ENCODE measurements around the gene KIAA0319L. TPM values are rescaled to one million over a fixed set of nuclear protein-coding genes. Genes with fewer than 3 reads are reported as not detected.

The KIAA0319L gene
- total and polyA plus RNA-seq, 11 donors: 21.0 to 108 (median 76.6) TPM

DNA sequence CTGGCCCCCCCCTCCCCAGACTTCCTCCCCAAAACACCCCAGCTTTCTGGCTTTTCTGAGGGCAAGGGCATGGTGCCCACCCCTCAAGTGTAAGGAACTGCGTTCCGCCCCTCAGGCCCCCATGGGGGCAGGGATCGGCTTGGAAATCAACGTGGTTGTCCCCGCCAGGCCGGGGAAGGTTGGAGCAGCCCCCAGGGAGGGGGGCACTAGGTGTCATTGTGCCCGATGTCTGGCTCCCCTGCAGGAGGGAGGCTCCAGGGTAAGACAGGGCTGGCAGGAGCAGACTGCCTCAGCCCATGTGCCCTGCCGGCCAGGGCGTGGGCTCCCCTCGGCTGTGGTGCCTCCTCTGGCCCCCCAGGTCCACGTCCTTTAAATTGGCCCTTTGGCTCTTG, 8.5 kb upstream of the KIAA0319L start:
- Histone ChIP-seq H3K27ac (no peak overlapping the region), H3K27me3 (peaks cover 0 to 14% (median 1%) of the 10 kb centered on the region in 9 donors), H3K4me1 (peaks cover 0 to 19% (median 7%) of the 10 kb centered on the region in 12 donors), H3K36me3 (peaks cover 0 to 45% (median 33%) of the 10 kb centered on the region in 9 donors), H3K9me3 (no peaks in the 10 kb centered on the region), H3K4me3 (no peak overlapping the region)
- 87 to 93% (median 91%) methylated on average over 6 to 11 of the region's 11 CpGs for WGBS, 4 donors
- DNase-seq (no peak), ATAC-seq (no peak)
- TF ChIP-seq POLR2A (IDR thresholded peaks at IDR 0.05): no peak
- TF ChIP-seq, protein P1, sequence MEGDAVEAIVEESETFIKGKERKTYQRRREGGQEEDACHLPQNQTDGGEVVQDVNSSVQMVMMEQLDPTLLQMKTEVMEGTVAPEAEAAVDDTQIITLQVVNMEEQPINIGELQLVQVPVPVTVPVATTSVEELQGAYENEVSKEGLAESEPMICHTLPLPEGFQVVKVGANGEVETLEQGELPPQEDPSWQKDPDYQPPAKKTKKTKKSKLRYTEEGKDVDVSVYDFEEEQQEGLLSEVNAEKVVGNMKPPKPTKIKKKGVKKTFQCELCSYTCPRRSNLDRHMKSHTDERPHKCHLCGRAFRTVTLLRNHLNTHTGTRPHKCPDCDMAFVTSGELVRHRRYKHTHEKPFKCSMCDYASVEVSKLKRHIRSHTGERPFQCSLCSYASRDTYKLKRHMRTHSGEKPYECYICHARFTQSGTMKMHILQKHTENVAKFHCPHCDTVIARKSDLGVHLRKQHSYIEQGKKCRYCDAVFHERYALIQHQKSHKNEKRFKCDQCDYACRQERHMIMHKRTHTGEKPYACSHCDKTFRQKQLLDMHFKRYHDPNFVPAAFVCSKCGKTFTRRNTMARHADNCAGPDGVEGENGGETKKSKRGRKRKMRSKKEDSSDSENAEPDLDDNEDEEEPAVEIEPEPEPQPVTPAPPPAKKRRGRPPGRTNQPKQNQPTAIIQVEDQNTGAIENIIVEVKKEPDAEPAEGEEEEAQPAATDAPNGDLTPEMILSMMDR (IDR thresholded peaks at IDR 0.05): no peak
- intact Hi-C loops (cut with DNase I): loop anchor here in 8 of 10 donors (2.0 to 10.0 kb wide), 7 partner anchors 113 to 371 kb away; partner anchors contain the start of gene SFPQ (in 1 of the 8)

DNA sequence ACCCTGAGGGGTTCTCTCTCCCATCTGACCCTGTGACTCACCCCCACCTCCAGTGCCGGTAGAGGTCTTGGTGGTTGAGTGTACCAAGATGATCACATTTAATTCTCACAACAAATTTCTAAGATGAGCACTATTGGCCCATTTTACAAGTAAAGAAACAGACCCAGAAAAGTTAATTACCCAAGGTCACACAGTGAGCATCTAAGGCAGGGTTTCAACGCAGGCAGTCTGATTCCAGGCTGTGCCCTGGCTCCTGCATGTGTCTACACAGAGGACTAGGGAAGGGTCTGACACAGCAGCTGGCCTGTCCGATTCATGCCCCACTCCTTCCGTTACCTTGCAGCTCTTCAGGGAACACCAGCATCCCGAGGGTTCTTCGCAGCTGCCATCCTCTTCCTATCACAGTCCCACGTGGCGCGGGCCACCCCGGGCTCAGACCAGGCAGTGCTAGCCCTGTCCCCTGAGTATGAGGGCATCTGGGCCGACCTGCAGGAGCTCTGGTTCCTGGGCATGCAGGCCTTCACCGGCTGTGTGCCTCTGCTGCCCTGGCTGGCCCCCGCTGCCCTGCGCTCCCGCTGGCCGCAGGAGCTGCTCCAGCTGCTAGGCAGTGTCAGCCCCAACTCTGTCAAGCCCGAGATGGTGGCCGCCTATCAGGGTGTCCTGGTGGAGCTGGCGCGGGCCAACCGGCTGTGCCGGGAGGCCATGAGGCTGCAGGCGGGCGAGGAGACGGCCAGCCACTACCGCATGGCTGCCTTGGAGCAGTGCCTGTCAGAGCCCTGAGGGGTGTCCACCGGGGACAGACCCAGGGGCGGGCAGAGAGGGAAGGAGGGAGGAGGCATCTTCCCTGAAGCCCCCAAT, 7.9 kb upstream of the KIAA0319L start:
- peaks cover 0 to 8% (median 0%) of the 10 kb centered on the region in 9 donors for H3K27me3 ChIP-seq
- no peak overlapping the region for H3K4me3 ChIP-seq
- ATAC-seq: no peak
- H3K27ac ChIP-seq: no peak overlapping the region
- H3K36me3 ChIP-seq: peaks cover 0 to 45% (median 33%) of the 10 kb centered on the region in 9 donors
- H3K4me1 ChIP-seq: peaks cover 0 to 25% (median 11%) of the 10 kb centered on the region in 12 donors
- DNase-seq: no peak
- H3K9me3 ChIP-seq: no peaks in the 10 kb centered on the region
- TF ChIP-seq POLR2A (IDR thresholded peaks at IDR 0.05): no peak
- TF ChIP-seq, protein P1 (IDR thresholded peaks at IDR 0.05): peak in 2 of 12 donors; percentile 0
- intact Hi-C loops (cut with DNase I): loop anchor here in 9 of 10 donors (1.0 to 10.0 kb wide), 9 partner anchors 112 to 370 kb away; partner anchors contain the start of gene SFPQ (in 1 of the 9)
- 85 to 91% (median 88%) methylated on average over 17 to 28 of the region's 28 CpGs for WGBS, 4 donors

DNA sequence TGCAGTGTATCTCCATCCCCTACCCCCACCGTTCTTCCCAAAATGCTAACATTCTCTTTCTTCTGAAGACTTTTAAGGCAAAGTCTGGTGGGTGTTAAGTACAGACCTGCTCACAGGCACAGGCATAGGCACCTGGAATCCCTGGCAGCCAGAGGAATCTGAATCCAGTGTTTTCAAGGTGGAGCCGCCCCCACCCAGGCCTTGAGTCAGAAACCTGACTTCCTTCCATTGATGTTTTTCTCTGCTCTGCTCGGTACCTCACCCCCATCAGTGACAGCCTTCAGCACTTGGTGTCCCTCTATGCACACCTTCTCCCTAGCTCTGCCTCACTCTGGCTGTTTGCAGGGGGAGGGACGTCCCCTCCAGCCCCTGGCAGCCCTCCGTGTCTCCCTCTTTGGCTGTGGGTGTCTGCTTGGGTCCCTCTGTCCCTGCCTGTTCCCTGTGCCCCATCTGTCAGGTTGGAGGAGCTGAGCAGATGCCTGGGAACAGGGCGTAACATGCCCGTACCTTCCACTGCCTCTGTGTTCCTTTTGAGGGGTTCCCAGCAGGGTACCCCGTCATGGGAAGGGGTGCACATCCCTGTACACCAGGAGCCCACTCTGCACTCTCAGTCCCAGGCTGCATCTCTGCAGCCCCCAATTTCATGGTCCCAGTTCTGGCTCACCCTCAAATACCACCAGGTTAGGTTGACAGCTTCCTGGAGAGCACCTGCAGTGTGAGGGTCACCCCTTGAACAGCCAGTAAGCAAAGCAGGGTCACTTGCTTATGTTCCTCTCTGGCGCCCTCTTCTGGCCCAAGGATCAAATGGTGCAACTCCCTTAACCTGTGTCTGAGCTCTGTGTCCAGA, 7.1 kb upstream of the KIAA0319L start:
- H3K4me3 ChIP-seq: no peak overlapping the region
- H3K27ac ChIP-seq: no peak overlapping the region
- H3K4me1 ChIP-seq: peaks cover 0 to 28% (median 11%) of the 10 kb centered on the region in 12 donors
- intact Hi-C loops (cut with DNase I): loop anchor here in 8 of 10 donors (1.0 to 10.0 kb wide), 7 partner anchors 111 to 369 kb away; partner anchors contain the start of gene SFPQ (in 1 of the 8)
- peaks cover 0 to 1% (median 0%) of the 10 kb centered on the region in 9 donors for H3K27me3 ChIP-seq
- no peak for TF ChIP-seq POLR2A (IDR thresholded peaks at IDR 0.05)
- TF ChIP-seq, protein P1 (IDR thresholded peaks at IDR 0.05): peak; percentile 59 to 85 (median 78)
- 76 to 79% (median 77%) methylated on average over 9 of the region's 9 CpGs for WGBS, 4 donors
- DNase-seq (peak; percentile 72 to 87 (median 78)), ATAC-seq (peak in 3 of 4 donors; percentile 29 to 49 (median 43))
- no peaks in the 10 kb centered on the region for H3K9me3 ChIP-seq
- H3K36me3 ChIP-seq: peaks cover 0 to 45% (median 33%) of the 10 kb centered on the region in 9 donors
